HG03095 (cell line): ENCODE measurements around the gene MON2.
"Not testable (repeated sequence)": the region's sequence is repeated elsewhere in the genome, so short reads cannot be mapped to it uniquely, and the experiment has no call there.

Experiments
- ATAC-seq: cut with Tn5 transposase; IDR thresholded peaks from one replicate; pipeline ENCODE4 v1.9.1; 2021; ENCODE audit warnings: moderate library complexity; ENCODE audit not compliant: unreplicated experiment

Gene MON2

GRCh38 chr12:62469704-62470103 lies 3.1 kb downstream of the MON2 start:
- no peak for ATAC-seq

- no peak for ATAC-seq
Measured at GRCh38 chr12:62471734-62472133, 5.1 kb downstream of the MON2 start.

GRCh38 chr12:62472472-62472871 lies 5.8 kb downstream of the MON2 start:
- no peak for ATAC-seq

- no peak for ATAC-seq
Measured at GRCh38 chr12:62481843-62482540, 15.4 kb downstream of the MON2 start.

GRCh38 chr12:62482769-62483168 lies 16.1 kb downstream of the MON2 start:
- ATAC-seq, result no peak

- no peak for ATAC-seq
Measured at GRCh38 chr12:62484233-62484632, 17.6 kb downstream of the MON2 start.

GRCh38 chr12:62505786-62506185 lies 39.2 kb downstream of the MON2 start:
- ATAC-seq, result no peak

GRCh38 chr12:62512901-62513300 lies 46.3 kb downstream of the MON2 start:
- no peak for ATAC-seq

- ATAC-seq, result not testable (repeated sequence)
Measured at GRCh38 chr12:62514080-62514479, 47.5 kb downstream of the MON2 start.

- no peak for ATAC-seq
Measured at GRCh38 chr12:62516927-62517326, 50.3 kb downstream of the MON2 start.

- no peak for ATAC-seq
Measured at GRCh38 chr12:62517887-62518286, 51.3 kb downstream of the MON2 start.

GRCh38 chr12:62519043-62519442 lies 52.4 kb downstream of the MON2 start:
- ATAC-seq, result no peak

- ATAC-seq, result no peak
Measured at GRCh38 chr12:62520361-62520760, 53.7 kb downstream of the MON2 start.

GRCh38 chr12:62522984-62523383 lies 56.4 kb downstream of the MON2 start:
- ATAC-seq, result no peak

- no peak for ATAC-seq
Measured at GRCh38 chr12:62523619-62524018, 57.0 kb downstream of the MON2 start.

GRCh38 chr12:62525271-62525670 lies 58.6 kb downstream of the MON2 start:
- no peak for ATAC-seq

GRCh38 chr12:62530596-62530995 lies 64.0 kb downstream of the MON2 start:
- ATAC-seq, result no peak

- no peak for ATAC-seq
Measured at GRCh38 chr12:62532333-62532732, 65.7 kb downstream of the MON2 start.

GRCh38 chr12:62533087-62533754 lies 66.6 kb downstream of the MON2 start:
- peak; percentile 21 for ATAC-seq

GRCh38 chr12:62533755-62534107 lies 67.1 kb downstream of the MON2 start:
- peak; percentile 64 for ATAC-seq

GRCh38 chr12:62536546-62536945 lies 69.9 kb downstream of the MON2 start:
- ATAC-seq, result no peak

GRCh38 chr12:62537551-62537950 lies 70.9 kb downstream of the MON2 start:
- ATAC-seq, result no peak

GRCh38 chr12:62540354-62540753 lies 73.7 kb downstream of the MON2 start:
- no peak for ATAC-seq
